NCI-H2227 (cell line): ENCODE data around the gene GALNT14.

Experiments
- DNase-seq: peaks from one replicate; lab custom pipeline; 2025; ENCODE audit not compliant: unreplicated experiment; lab: John Stamatoyannopoulos, UW

GALNT14 gene

DNA sequence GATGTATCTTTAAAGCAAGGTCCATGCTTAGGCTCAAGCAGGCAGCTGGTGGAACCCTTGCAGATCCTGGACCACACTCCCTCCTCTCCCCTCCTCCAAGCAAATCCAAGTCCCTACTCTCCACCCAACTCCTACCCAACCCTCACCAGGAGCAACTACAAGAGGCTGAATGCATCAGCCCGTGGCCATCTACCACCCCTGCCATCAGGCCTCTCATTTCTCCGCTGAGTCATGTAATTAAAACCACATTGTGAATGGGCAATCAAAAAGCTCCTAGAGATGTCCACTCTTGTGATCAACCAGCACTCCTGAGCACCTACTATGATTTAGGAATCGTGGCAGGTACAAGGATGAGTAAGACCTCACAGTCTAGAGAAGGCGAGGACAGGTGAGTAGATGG lies 188.8 kb downstream of the GALNT14 start:
- DNase-seq = no peak

DNA sequence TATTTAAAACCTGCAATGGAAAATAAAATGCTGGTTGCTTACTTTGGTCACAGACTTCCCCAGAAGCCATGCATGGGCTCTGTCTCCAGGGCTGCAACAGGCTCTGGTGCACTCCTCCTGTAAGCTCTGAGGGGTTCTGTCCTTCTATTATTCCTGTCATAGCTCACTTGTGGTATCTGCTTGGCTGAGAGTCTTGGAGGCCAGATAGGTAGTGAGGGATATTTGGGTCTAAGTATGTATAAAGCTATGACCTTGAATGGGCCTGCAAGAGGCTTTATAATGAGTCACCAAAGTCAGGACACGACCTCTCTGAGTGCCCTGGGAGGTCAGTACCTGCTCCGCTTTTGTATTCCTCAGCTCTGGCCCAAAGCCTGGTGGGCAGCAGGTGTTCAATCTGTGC lies 189.4 kb downstream of the GALNT14 start:
- DNase-seq = no peak

DNA sequence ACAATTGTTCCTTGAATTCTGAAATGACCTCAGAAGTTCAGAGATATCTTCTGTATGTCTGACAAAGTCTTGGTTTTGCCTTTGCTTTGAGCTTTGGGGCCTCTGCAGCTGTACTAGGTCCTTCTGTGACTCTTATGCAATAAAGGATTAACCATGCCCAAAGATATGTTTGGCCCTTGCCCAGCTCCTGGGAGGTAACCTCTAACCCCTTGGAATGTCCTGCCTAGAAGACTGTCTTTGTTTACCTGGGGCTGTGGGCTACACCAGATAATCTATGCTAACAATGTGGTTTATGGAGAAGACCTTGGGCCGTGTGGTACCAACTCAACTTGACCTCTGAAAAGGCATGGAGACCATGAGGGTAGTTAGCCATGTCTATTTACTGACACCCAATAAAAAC lies 190.1 kb downstream of the GALNT14 start:
- DNase-seq = no peak

DNA sequence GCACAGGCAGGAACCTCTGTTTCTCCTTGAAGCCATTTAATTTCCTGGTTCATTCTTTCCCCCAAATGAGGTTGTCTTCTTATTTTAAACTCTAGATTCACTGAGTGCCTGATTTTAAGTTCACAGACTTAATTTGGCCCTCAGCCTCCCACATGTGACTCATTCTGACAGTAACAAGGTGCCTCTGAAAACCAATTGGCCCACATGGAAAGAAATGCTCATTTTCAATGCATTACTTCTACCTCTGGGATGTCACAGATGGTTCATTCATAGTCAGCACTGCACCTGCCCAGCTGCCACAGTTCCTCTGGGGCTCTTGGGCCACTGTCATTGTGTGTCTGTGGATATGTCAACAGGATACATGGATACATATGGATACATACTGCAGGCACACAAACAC lies 190.6 kb downstream of the GALNT14 start:
- DNase-seq = no peak

DNA sequence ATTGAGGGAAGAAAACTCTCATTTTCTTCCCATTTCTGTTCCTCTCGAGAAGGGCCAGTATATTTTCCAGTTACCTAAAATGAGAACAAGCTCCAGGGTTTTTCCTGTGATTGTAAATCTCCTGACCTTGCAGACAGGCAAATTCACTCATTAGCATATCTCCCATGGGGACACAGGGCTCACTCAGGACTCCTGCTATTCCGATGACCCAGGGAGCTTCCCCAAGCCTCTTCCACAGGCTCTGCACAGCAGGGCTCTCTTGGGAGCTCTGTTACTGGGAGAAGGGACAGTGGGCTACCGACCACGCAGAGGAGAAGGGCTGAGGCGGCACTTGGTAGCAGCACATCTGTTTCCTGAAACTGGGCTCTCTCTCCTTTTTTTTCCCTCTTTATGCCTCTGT lies 195.8 kb downstream of the GALNT14 start:
- DNase-seq = no peak

DNA sequence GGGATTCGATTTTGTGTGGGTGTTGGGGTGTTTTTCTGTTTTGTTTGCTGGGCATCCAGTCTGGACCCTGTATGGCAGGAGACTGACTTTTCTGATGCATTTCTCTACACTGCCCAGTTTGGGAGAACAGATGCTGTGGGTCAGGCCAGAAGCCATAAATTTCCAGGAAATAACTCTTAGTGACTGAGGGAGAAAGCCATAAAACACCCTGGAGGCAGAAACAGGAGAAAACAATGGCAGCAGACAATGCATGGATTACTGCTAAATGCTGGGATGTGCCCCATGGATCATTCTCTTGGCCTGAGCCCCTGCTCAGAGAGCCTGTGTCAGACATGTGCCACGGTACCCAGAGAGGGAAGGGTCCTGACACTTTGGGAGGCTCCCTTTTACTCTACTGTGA lies 197.4 kb downstream of the GALNT14 start:
- DNase-seq = no peak

DNA sequence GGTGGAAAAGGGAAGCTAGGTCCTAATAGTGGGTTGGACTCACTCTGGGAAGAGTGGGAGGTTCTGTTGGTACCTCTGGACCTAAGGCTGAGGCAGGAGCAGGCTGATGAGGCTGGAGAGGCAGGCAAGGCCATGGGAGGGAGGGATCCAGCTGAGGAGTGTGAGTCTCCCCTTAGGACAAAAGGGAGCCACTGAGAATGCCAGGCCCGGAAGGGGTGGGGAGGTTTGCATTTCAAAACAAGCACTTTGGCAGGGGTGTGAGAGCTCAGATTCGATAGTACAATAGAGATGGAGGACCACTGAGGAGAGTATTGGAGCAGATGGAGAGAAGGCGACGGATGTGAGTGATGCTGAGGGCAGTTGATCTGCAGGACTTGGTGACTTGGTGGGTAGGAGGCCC lies 198.9 kb downstream of the GALNT14 start:
- no peak for DNase-seq

DNA sequence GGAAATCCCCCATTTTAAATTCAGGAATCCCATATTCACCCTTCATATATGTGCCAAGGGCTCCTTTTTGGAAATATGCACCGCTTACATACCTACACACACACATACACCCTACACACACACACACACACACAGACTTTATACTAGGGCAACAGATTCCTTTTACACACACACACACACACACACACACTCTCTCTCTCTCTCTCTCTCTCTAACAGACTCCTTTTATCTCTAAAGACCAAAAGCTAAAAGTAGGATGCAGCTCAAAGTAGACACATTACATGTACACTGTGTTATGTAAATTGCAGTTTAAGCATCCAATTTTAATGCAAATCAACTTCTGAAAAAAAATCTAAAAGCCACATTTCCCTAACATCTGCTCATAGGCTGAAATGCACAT lies 200.0 kb downstream of the GALNT14 start:
- DNase-seq = no peak

DNA sequence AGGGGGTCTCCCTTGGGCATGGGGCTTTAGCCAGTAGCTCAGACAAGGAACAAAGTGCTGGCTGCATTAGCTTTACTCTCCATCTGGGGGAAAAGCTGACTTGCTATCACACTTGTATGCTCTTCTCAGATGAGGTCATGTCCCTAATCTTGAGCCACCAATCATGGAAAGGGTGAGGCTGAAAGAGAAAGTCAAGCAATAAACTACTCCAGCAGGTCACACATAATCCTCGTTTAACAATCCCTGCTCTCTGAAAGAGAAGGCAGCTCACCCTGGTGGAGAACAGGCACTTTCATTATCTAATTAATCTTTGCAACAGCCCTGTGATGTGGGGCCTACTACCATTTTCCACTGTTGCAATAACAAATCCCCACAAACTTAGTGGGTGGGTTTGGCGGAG lies 201.3 kb downstream of the GALNT14 start:
- DNase-seq = no peak

DNA sequence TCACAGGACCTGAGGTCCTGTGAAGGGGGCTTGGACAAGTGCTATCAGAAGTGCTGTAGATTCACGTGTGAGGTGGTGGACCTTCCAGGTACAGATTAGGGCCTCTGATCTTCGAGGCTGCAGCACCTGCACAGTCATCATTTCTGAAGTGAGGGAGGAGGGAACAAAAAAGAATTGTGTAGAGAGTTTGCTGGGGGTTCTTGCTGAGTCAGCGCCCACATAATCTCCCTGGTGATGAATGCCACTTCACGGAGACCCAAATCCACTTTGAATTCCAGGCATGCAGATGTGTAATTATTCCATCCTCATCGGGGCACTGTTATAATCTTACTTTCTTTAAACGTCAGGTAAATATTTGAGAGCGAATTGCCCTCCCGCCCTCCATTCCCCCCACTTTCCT lies 202.4 kb downstream of the GALNT14 start:
- DNase-seq = no peak

DNA sequence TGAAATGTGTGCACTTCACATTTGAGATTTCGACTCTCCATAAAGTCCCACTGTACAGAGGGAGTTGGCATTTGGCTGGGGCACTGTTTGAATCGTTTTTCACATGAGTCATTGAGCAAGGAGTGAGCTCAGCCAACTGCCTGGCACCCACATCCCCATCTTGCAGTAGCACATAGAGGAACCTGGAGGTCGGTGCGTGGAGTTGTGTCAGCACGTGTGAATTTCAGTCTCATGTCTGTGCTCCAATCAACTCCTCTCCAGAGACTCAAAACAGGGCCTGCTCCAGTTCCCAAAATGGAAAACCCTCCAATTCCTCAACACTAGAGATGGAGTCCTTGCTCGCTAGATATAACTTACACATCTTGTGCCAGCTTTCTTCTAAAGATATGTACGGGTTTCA lies 204.2 kb downstream of the GALNT14 start:
- DNase-seq = no peak

DNA sequence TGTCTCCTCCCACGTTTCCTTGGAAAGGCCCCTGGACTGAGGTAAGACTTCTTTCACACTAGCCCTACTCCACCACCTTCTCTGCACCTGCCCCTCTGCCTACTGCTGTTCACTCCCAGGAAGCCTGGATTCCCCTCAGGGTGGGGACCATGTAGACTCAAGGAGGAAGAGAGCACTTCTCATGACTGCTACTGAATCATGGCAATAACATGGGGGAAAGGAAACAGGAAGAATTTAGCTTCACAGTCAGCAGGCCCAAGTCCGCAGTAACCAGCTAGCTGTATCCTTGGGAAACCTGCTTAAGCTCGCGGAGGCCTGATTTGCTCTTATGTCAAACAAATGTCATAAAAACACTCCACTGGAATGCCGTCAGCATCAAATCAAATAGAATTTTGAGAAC lies 204.7 kb downstream of the GALNT14 start:
- DNase-seq = no peak

DNA sequence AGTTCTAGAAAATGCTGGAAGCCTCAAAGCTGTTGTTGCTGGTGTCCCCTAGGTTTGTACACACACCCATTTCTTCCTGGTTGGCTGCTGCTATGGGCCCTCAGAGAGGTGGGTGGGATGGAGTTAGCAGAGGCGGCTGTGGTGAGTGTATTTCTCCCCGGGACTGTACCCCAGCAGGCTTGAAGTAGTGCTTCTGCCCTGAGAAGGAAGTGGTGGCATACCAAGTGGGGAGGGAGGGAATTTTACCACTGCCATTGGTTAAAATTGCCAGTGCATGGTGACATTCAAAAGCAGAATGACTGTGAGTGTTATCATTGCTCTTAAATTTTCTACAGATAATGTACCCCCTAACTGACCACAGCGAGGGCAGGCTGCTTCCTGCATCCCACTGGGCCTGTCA lies 205.4 kb downstream of the GALNT14 start:
- no peak for DNase-seq

DNA sequence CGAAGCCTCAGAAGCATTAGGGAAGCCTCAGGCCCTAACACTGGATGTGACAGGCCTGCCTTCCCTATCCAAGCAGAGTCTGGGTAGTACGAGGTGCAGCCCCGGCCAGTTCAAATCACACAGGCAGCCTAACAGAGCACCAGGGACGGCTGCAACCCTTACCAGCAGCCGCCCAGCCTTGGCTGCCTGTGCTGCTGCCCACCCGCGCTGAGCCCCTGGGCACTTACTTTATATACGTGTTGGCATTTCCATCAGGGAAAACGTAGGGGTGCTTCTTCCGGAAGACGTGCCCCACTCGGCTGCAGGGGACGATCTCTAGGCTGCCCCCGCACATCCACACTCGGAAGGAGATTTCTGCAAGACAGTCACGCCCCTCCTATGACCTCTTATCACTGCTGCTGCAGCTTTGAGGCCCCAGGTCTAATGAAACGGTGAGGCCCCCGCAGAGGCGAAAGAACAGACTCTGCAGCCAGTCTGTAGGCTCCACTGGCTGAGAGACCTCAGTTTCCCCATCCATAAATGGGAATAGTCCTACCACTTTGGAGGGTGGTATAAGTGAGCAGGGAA lies 206.3 kb downstream of the GALNT14 start:
- no peak for DNase-seq

DNA sequence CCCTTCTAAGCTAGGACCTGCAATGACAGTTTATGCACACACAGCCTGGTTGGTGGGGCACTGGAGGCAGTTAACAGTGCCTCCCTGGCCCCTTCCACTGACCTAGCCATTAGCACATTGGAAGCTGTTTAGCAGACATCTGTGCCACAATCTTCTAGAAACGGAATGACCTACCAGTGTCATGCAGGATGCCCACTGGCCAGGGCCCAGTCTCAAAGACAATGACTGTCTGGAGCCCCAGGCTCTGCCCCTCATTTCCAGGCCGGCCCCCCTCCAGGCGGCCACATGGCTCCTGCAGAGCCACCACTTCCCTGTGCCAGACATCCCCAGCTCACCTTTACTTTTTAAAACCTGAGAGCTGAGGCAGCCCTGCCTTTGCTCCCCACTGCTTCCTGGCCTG lies 207.5 kb downstream of the GALNT14 start:
- DNase-seq = no peak

DNA sequence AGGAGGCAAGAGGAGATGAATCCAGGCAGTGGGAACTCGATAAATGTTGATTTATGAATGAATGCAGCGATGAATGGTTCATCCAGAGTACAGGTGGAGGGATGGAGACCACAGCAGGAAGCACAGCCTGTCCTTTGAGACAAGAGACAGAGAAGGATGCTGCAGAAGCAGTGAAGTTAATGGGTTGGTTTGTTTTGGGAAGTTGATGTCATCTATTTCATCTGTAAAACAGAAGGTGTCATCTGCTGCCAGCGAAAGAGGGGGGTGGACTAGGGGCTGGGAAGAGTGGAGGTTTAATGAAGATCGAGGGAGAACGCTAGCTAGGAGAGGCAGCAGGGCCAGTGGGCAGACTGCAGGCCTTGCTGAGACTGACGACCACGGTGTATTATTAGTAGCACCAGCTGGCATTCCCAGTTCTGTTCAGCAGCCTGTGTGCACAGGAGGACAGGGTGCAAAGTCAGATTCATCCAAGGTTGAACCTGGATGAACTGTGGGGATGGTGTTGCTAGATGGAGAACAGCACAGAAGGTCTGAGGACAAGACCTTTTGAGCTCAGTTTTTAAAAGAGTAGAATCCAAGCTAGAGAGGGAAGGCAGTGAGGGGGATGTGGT lies 210.7 kb downstream of the GALNT14 start:
- no peak for DNase-seq

DNA sequence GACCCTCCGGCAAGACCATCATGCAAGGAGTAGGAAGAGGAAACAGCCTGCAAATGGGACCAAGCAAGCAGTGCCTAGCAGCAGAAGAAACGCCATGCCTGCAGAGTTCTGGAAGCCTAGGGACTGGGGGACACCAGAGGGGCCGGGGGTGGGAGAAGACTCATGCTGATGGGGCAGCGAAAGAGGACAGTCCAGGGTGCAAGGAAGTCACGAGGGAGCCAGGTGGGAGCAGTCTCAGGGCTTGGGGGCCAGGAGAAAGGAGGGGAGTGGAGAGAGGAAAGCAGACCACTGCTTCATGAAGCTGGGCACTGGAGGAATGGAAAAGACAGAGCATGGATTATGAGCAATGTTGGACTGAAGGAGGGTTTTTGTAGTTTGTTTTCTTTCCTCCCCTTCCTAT lies 211.6 kb downstream of the GALNT14 start:
- no peak for DNase-seq

DNA sequence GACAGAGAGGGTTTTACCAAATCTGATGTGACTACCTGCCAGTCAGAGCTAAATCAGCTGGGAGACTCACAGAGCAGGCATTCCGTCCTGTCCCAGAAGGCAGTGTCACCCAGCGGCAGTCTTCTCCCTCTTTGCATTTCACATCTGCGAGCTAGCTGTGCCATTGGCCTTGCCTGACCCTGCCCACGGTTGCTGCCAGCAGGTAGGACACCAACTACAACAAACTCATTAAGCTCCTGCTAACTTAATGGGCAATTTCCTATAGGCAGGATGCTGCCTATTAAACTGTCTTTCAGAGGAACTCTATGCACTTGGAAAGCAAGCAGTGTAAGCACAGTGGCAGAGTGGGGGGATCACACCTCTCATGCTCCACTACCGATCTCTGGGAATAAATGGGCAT lies 214.6 kb downstream of the GALNT14 start:
- no peak for DNase-seq

DNA sequence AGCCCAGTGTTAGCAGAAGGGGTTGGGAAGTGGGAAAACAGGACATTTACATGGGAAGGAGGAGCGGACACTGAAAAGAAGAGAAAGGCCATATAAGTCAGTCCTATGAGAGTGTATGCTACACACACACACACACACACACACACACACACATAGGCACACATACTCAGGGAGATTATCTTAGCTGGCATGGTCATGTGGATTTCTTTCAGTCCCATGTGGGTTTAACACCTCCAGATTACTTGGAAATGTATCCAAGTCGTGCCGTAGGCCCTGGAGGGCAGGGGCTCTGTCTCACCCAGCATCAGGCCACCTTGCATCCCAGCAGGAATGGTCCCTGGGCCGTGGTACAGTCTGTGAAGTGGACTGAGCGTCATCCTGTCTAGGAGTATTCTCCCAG lies 217.7 kb downstream of the GALNT14 start:
- no peak for DNase-seq

DNA sequence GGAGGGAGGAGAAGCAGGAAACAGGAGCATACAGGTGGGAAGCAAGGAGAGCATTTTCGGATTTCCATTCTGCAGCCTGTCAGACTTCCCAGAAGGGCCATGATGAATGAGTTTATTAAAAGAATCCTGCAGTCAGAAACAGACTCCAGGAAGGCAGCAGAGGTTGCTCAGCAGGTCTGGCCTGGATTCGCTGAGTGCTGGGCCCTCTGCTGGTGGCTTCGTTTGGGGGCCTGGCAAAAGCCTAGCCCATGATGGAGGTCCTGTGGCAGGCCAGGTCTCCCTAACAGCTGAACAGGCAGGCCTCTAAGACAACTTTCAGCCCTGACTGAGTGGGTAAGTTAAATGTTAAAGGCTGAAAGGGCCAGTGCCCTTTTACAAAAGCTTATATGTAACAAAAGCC lies 222.8 kb downstream of the GALNT14 start:
- DNase-seq = no peak

DNA sequence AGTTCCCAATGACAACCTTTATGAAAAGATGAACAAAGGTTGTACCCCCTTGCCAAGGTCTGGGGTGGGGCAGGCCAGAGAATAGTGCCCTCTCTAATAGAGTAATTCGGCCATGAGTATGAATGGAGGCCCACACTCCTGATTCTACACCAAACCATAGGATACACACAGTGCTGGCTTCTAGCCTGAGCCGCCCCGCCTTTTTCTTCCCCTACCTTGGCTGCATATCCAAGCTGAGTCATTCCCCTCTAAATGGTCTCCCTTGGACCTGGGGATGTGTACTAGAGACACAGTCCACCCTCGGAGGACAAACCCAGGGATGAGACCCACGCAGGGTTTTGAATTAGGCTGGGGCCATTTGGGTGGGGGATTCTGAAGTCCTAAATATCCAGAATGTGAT lies 223.8 kb downstream of the GALNT14 start:
- no peak for DNase-seq

DNA sequence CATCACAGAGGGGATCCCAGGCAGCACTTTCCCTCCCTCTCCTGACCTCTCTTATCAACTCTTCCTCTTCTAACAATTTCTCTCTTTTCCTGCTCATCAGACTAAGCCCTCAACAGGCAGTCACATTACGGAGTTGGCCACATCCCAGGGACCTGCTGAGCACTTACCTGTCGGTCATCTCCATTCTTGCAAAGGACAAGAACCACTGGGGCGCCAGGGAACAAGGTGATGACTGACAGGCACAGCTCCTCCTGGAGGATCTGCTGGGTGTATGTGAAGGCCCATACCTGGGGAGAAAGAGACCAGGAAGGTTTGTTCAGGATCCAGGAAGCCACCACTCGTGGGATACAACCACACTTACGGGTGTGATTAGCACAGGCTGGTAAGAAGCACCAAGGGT lies 226.2 kb downstream of the GALNT14 start:
- DNase-seq = no peak

DNA sequence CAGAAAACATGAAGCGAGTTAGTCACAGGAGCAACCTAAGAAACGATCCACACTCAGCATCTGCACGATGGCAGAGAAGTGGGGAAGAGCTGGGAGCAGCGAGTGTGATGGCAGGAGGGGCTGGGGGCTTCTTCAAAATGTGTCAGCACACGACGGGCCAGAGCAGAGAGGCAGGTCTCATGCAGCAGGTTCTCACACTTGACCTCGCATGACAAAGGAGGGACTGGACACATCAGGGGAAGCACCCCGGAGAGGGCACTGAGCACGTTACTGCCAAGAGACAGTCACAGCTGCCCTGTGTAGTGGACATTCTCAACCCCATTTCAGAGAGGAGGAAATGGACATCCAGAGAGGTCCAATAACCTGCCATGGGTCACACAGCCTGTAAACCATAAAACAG lies 226.9 kb downstream of the GALNT14 start:
- no peak for DNase-seq

DNA sequence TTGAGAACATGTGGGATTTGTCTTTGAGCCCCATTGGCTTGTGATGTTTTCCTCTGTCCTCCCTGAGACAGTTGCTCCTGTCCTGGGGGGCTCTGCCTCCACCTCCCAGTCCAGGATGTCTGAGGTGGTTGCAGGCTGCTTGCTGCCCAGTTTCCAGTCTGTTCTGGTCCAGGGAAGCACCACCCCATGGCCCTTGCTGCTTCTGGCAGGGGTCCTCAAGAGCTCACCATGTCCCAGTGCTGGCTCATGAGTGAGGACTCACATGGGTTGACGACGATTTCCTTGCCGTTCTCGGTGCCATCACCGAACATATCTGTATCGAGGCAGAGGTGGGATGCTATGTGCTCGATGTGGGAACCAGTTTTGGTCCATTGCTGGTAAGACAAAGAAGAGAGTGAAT lies 227.6 kb downstream of the GALNT14 start:
- no peak for DNase-seq
